Loucy (cell line): ENCODE measurements around the gene ALDH1A1.

Experiments
- H2AFZ ChIP-seq: fragments of 200-600 bp; sonication (generic); 2 replicates; pipeline ENCODE4 v1.6.0; 2016; ENCODE audit warnings: antibody characterized with exemption, mild to moderate bottlenecking, low read length, moderate library complexity
- H3F3A ChIP-seq: fragments of 200-600 bp; 2 replicates; pipeline ENCODE4 v1.6.0; 2016; ENCODE audit warnings: antibody characterized with exemption, low read depth, mild to moderate bottlenecking
- H3K27me3 ChIP-seq: fragments of 200-600 bp; sonication (generic); 2 replicates; pipeline ENCODE4 v1.6.1; 2014; ENCODE audit warnings: low read length, mild to moderate bottlenecking; ENCODE audit not compliant: insufficient read depth, poor library complexity, severe bottlenecking
- H3K36me3 ChIP-seq: fragments of 200-600 bp; sonication (generic); 2 replicates; pipeline ENCODE4 v1.6.1; 2016; ENCODE audit warnings: low read length; ENCODE audit not compliant: insufficient read depth
- H3K4me1 ChIP-seq: fragments of 200-600 bp; sonication (generic); 2 replicates; pipeline ENCODE4 v1.5.1; 2014; ENCODE audit warnings: low read length, mild to moderate bottlenecking; ENCODE audit not compliant: insufficient read depth, poor library complexity, severe bottlenecking
- H3K4me2 ChIP-seq: fragments of 200-600 bp; sonication (generic); 2 replicates; pipeline ENCODE4 v1.6.0; 2014; ENCODE audit warnings: antibody characterized with exemption, low read length, low read depth, mild to moderate bottlenecking; ENCODE audit not compliant: poor library complexity, severe bottlenecking
- H3K4me3 ChIP-seq: fragments of 200-600 bp; sonication (generic); 2 replicates; pipeline ENCODE4 v1.5.1; 2014; ENCODE audit warnings: low read length, mild to moderate bottlenecking, mixed read lengths; ENCODE audit not compliant: poor library complexity, severe bottlenecking
- H3K79me2 ChIP-seq: fragments of 200-600 bp; sonication (generic); 2 replicates; pipeline ENCODE4 v1.6.1; 2014; ENCODE audit warnings: low read length; ENCODE audit not compliant: insufficient read depth
- H3K9ac ChIP-seq: fragments of 200-600 bp; sonication (generic); 2 replicates; pipeline ENCODE4 v1.6.0; 2014; ENCODE audit warnings: mild to moderate bottlenecking, low read depth, low read length, moderate library complexity; ENCODE audit not compliant: poor library complexity, severe bottlenecking
- H3K9me2 ChIP-seq: fragments of 200-600 bp; sonication (generic); replicated peaks from 2 replicates; pipeline ENCODE4 v1.6.1; 2016; ENCODE audit warnings: low read depth, low read length, mixed read lengths
- H3K9me3 ChIP-seq: fragments of 200-600 bp; sonication (generic); 2 replicates; pipeline ENCODE4 v1.6.1; 2014; ENCODE audit warnings: mild to moderate bottlenecking, antibody characterized with exemption, low read length, low read depth; ENCODE audit not compliant: insufficient read depth
- H4K20me1 ChIP-seq: fragments of 200-600 bp; sonication (generic); 2 replicates; pipeline ENCODE4 v1.6.0; 2014; ENCODE audit warnings: antibody characterized with exemption, low read length, mild to moderate bottlenecking; ENCODE audit not compliant: insufficient read depth, poor library complexity, severe bottlenecking
- EZH2phosphoT487 ChIP-seq: fragments of 200-600 bp; IDR thresholded peaks from 2 replicates; pipeline ENCODE4 v1.6.1; 2018; ENCODE audit warnings: antibody characterized with exemption, mild to moderate bottlenecking, moderate library complexity, borderline replicate concordance
- TF ChIP-seq, protein P1 (sequence below): fragments of 200-600 bp; sonication (generic); conservative IDR thresholded peaks from 2 replicates; pipeline ENCODE4 v1.5.1; 2014; ENCODE audit warnings: mild to moderate bottlenecking, antibody characterized with exemption, low read length

ALDH1A1 gene

DNA sequence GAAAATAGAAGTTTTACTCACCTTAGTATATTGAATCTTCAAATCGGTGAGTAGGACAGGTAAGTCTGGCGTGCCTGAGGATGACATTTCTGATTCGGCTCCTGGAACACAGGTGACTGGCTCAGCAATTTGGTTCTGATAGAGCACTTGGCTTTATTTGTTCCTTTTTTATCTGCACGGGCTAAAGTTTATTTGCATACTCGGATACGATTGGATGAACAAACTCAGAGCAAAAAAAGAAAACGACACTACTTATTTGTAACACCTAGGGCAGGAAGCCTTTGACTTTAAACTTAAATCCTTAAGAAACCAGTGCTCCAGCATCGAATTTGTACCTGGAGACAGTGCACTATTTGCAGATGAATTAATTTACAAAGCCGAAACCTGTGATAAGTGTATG is at the start of gene ALDH1A1:
Gene ALDH1A1, minus strand, starts transcription at position 140 of the 400 bp plus-strand sequence. Its CDS starts 53 bp downstream, at position 87.
- TF ChIP-seq, protein P1, sequence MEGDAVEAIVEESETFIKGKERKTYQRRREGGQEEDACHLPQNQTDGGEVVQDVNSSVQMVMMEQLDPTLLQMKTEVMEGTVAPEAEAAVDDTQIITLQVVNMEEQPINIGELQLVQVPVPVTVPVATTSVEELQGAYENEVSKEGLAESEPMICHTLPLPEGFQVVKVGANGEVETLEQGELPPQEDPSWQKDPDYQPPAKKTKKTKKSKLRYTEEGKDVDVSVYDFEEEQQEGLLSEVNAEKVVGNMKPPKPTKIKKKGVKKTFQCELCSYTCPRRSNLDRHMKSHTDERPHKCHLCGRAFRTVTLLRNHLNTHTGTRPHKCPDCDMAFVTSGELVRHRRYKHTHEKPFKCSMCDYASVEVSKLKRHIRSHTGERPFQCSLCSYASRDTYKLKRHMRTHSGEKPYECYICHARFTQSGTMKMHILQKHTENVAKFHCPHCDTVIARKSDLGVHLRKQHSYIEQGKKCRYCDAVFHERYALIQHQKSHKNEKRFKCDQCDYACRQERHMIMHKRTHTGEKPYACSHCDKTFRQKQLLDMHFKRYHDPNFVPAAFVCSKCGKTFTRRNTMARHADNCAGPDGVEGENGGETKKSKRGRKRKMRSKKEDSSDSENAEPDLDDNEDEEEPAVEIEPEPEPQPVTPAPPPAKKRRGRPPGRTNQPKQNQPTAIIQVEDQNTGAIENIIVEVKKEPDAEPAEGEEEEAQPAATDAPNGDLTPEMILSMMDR = no peak
- TF ChIP-seq EZH2phosphoT487 = no peak
- Histone ChIP-seq H4K20me1 (no peaks in the 10 kb centered on the region), H3K4me2 (peak within 1 kb of the TSS; percentile 68), H3K9ac (peak within 1 kb of the TSS; percentile 65), H3K79me2 (no peaks in the 10 kb centered on the region), H3K36me3 (no peaks in the 10 kb centered on the region), H3K4me3 (peak within 1 kb of the TSS; percentile 69), H3K27me3 (no peaks in the 10 kb centered on the region), H2AFZ (peak within 1 kb of the TSS; percentile 61), H3K9me3 (no peaks in the 10 kb centered on the region), H3K4me1 (peaks cover 39% of the 10 kb centered on the region), H3K9me2 (no peaks in the 10 kb centered on the region), H3F3A (no peaks in the 10 kb centered on the region)

DNA sequence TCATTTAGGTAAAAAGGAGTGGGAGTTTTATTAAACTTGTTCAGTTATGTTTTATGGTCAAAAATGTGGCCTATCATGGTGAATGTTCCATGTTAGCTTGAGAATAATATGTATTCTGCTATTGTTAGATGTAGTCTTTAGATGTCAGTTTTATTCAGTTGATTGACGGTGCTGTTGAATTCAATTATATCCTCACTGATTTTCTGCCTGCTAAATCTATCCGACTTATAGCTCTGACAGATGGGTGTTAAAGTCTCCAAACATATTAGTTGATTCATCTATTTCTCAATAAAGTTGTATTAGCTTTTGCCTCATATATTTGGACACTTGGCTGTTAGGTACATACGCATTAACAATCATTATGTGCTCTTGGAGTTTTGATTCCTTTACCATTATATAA is 49.0 kb upstream of the ALDH1A1 start:
- no peaks in the 10 kb centered on the region for H3K27me3 ChIP-seq
- H2AFZ ChIP-seq = no peak overlapping the region
- no peaks in the 10 kb centered on the region for H3K79me2 ChIP-seq
- H3K4me1 ChIP-seq = peaks cover 21% of the 10 kb centered on the region
- H3K9me2 ChIP-seq = no peaks in the 10 kb centered on the region
- no peak overlapping the region for H3K9ac ChIP-seq
- H3K4me2 ChIP-seq = no peak overlapping the region
- no peak for TF ChIP-seq EZH2phosphoT487
- TF ChIP-seq, protein P1 = no peak
- H4K20me1 ChIP-seq = no peaks in the 10 kb centered on the region
- no peaks in the 10 kb centered on the region for H3K9me3 ChIP-seq
- peaks cover 6% of the 10 kb centered on the region; the same call in 1 of the 2 replicates for H3F3A ChIP-seq
- H3K36me3 ChIP-seq = no peaks in the 10 kb centered on the region
- H3K4me3 ChIP-seq = no peak overlapping the region

DNA sequence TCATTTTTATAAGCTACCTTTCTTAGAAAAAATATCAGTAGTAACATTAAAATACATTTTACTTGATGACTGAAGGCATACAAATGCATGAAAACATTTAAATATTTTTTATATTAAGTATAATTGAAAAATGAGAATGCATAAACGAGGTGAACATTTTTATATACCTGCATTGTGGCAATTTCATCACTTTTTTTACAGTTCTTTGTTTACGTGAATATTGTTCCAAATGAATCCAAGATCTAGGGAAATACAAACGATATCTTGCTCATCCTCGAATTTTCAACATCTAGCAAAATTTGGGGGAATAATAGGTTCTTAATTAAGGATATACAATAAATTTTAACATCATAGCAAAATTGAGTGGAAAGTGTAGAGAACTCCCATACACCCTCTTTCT is 45.5 kb upstream of the ALDH1A1 start:
- Histone ChIP-seq H3K36me3 (no peaks in the 10 kb centered on the region), H3K4me2 (no peak overlapping the region), H3K4me3 (no peak overlapping the region), H4K20me1 (no peaks in the 10 kb centered on the region), H3K27me3 (no peaks in the 10 kb centered on the region), H3K9me2 (no peaks in the 10 kb centered on the region), H3F3A (peaks cover 6% of the 10 kb centered on the region; the same call in 1 of the 2 replicates), H3K79me2 (no peaks in the 10 kb centered on the region), H2AFZ (no peak overlapping the region), H3K4me1 (peaks cover 36% of the 10 kb centered on the region), H3K9me3 (no peaks in the 10 kb centered on the region), H3K9ac (no peak overlapping the region)
- TF ChIP-seq EZH2phosphoT487 = no peak
- TF ChIP-seq, protein P1 = no peak
